ENCODE data around the gene PRDX1.

GRCh38 chr1:45499415-45499769, 22.3 kb downstream of the PRDX1 start:
- TF ChIP-seq RFX5 (IDR thresholded peaks at IDR 0.05; ENCODE audit: low read depth, low read length), result no peak
- TF ChIP-seq CTCF (conservative IDR thresholded peaks at IDR 0.05; ENCODE audit: low read depth, low read length), result no peak
- TF ChIP-seq POLR2A (IDR thresholded peaks at IDR 0.05; ENCODE audit: low read depth, low read length), result no peak
- TF ChIP-seq BHLHE40 (IDR thresholded peaks at IDR 0.05; ENCODE audit: low read depth, low read length), result no peak
- TF ChIP-seq MAFK (IDR thresholded peaks at IDR 0.05; ENCODE audit: low read depth, low read length), result no peak
- no peak for TF ChIP-seq FOS (IDR thresholded peaks at IDR 0.05; ENCODE audit: low read depth, low read length)
- no peak for TF ChIP-seq MAZ (IDR thresholded peaks at IDR 0.05; ENCODE audit: borderline replicate concordance, low read depth, low read length)
- no peak for TF ChIP-seq USF2 (IDR thresholded peaks at IDR 0.05; ENCODE audit: low read depth, low read length)
- peak; percentile 13 for TF ChIP-seq RCOR1 (IDR thresholded peaks at IDR 0.05; ENCODE audit: insufficient replicate concordance, low read length)
- no peak for TF ChIP-seq CEBPB (IDR thresholded peaks at IDR 0.05; ENCODE audit: low read depth, low read length)

All from IMR-90 (cell line).